ENCODE data around the gene PRKAR1B.

- no peak for TF ChIP-seq CTCF (conservative IDR thresholded peaks at IDR 0.05; ENCODE audit: low read length)
- TF ChIP-seq EZH2phosphoT487 (IDR thresholded peaks at IDR 0.05; ENCODE audit: borderline replicate concordance, low read depth, low read length): no peak
Measured at GRCh38 chr7:685540-685939, 41.5 kb downstream of the PRKAR1B start.
